Cardiac septum (tissue), 1 donor: ENCODE results near the gene SPRN. TPM values are rescaled to one million over a fixed set of nuclear protein-coding genes. Genes with fewer than 3 reads are reported as not detected.
A peak's percentile ranks its signal among the peaks of the same experiment; 100 is the strongest.
"Not testable (repeated sequence)": the region's sequence is repeated elsewhere in the genome, so short reads cannot be mapped to it uniquely, and the experiment has no call there.

Experiments
- DNase-seq: peaks from one replicate; pipeline ENCODE4 v3.0.0-alpha.2; 2020; ENCODE audit warnings: low spot score
- intact Hi-C: fragments of 100-400 bp; cut with DNase I; formaldehyde crosslinking; loops from one replicate; pipeline ENCODE4 v1.14.0; 2022
- microRNA-seq: library from miRNA; unstranded; fragments of <30 nt; microRNA quantifications from one replicate; pipeline ENCODE4 v1.2.0, GENCODE V29; 2020
- total RNA-seq: library from RNA; stranded (reverse); fragmentation: NEBNext Ultra II Directional; extraction: Animal tissue kit (Norgen Biotek cat#: 25700); gene quantifications from one replicate; pipeline ENCODE4 v1.2.1, GENCODE V29; 2021
- donor health status: DM: no; HTN: no; CAD: no.

SPRN gene
- total RNA-seq, 1 donor from 2014 or later = not detected

DNA sequence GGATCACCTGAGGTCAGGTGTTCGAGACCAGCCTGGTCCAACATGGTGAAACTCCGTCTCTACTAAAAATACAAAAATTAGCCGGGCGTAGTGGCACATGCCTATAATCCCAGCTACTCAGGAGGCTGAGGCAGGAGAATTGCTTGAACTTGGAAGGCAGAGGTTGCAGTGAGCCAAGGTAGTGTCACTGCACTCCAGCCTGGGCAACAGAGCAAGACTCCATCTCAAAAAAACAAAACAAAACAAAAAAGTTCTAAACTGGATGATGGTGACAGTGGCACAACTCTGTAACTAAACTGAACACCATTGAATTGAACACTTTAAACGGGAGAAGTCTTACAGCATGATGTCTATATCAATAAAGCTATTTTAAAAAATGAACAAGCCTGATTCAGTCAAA lies 48.2 kb downstream of the SPRN start:
- intact Hi-C loops, DNase-seq: not testable (repeated sequence)

DNA sequence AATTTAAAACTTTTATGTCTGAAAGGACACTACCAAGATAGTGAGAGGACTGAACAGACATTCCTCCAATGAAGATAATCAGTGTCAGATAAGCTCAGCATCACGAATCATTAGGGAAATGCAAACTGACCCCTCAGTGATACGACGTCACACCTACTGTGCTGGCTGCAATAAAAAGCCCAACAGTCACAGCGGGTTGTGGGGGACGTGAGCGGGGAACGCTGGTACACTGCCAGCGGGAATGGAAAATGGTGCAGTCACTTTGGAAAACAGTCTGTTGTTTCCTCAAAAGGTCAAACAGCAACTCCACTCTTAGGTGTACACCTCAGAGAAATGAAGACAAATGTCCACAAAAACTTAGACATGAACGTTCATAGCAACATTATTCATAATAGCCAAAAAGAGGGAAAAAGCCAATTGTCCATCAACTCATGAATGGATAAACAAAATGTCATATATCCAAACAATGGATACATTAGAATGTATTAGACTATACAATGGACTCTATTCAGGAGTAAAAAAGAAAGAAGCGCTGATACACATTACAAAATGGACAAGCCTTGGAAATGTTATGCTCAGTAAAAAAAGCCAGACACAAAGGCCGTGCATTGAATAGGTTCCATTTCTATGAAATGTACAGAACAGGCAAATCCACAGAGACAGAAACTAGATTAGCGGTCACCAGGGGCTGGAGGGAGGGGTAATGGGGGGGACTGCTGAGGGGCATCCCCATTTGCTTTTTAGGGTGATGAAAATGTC lies 48.9 kb downstream of the SPRN start:
- intact Hi-C loops = no loop called here

DNA sequence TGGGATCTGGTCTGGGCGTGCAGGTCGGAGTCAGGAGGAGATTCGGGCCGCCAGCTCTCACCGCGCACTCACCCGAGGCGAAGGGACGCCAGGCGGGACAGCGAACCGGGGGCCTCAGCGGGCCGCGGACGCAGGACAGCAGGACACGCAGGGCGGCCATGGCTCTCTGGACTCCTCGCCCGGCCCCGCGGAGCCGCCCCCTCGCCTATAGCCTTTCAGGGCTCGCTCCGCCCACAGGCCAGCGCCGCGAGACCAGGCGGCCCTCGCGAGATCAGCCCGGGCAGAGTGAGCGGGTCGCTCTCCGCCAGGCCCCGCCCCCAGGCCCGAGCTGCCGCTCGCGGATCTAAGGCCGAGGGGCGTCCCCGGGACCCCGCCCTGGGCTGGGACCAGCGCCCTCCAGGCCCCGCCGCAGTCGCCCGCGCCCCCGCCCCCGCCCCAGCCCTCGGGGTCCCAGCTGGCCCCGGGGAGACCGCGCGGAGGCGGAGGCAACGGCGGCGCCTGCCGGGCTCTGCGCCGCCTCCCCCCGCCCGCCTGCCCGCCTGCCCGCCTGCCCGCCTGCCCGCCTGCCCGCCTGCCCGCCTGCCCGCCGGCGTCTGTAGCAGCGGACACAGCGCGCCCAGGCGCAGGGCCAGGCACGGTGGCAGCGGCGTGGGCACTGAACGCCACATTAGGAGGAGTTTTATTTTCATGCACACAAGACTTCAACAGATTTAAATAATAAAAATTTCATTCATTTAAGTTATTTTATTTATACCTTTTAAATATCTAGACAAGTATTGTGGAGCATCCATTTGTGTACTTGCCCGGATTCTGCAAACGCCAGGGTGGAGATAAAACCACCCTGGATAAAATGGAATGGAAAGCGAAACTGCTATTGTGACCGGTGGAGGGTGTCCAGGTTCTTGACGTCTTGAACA lies 51.0 kb downstream of the SPRN start, which contains the start of gene ECHS1:
Gene ECHS1 (minus strand): TSS at position 181 of the 917 bp plus-strand sequence. CDS start 21 bp downstream, at position 160.
- intact Hi-C loops = loop anchor here (5.0 kb wide), 1 partner anchor 66 kb away; the partner anchor contains the start of genes TUBGCP2 and ZNF511
- peak; percentile 98 for DNase-seq

More for the DNA sequence above, 48.9 kb downstream of the SPRN start:
- no peak for DNase-seq

DNA sequence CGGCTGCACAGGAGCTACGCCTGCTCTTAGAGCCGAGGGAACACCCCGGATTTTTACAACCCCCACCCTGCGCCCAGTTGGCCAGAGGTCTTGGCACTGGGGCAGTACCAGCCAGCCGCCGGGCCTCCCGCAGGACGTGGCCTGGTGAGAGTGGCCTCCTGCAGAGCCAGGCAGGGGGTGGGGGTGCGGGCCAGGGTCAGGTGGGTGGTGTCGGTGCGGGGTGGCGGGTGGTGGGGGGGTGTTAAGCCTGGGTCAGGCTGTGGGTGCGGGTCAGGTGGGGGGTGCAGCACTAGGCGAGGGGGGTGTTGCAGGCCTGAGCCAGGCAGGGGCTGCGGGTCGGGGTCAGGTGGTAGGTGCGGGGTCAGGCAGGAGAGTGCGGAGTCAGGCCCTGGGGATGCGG lies 51.9 kb downstream of the SPRN start:
- no peak for DNase-seq
- intact Hi-C loops = loop anchor here (5.0 kb wide), 1 partner anchor 65 kb away; the partner anchor contains the start of genes TUBGCP2 and ZNF511

Small RNA genes within 50 kb of the gene (microRNA-seq; reads per million reads assigned to microRNA genes)
- gene MIR3944 = not detected

Other genes starting within 250 kb of the SPRN start
- not detected for gene UTF1, start 194.4 kb downstream of the SPRN start, total RNA-seq
- 0.40 TPM for gene VENTX, start 186.8 kb downstream of the SPRN start, total RNA-seq
- 4.3 TPM for gene ADAM8, start 147.8 kb downstream of the SPRN start, total RNA-seq
- 39.4 TPM for gene TUBGCP2, start 115.8 kb downstream of the SPRN start, total RNA-seq
- gene ZNF511, start 115.7 kb downstream of the SPRN start, total RNA-seq = 34.4 TPM
- gene CALY, start 87.7 kb downstream of the SPRN start, total RNA-seq = not detected
- not detected for gene PRAP1, start 77.3 kb downstream of the SPRN start, total RNA-seq
- 6.1 TPM for gene FUOM, start 66.6 kb downstream of the SPRN start, total RNA-seq
- gene ECHS1, start 51.3 kb downstream of the SPRN start, total RNA-seq = 152 TPM
- 2.9 TPM for gene PAOX, start 45.4 kb downstream of the SPRN start, total RNA-seq
- 21.6 TPM for gene MTG1, start 30.5 kb downstream of the SPRN start, total RNA-seq
- 1.0 TPM for gene SCART1, start 29.3 kb upstream of the SPRN start, total RNA-seq
- gene CYP2E1, start 102.7 kb upstream of the SPRN start, total RNA-seq = 2.2 TPM
- 0.51 TPM for gene SYCE1, start 141.0 kb upstream of the SPRN start, total RNA-seq
- gene FRG2B, start 202.2 kb upstream of the SPRN start, total RNA-seq = not detected